H1 (cell line): ENCODE measurements around the gene MYO1D. TPM values are rescaled to one million over a fixed set of nuclear protein-coding genes. Genes with fewer than 3 reads are reported as not detected.

Experiments used
- CTCF ChIA-PET: fragments of 300-600 bp; sonication (Branson Sonifier 250); formaldehyde crosslinking; loops from one replicate; lab custom pipeline; 2021; ENCODE audit not compliant: partially characterized antibody; lab: Charles Lee
- POLR2A ChIA-PET: fragments of 300-600 bp; sonication (Branson Sonifier 250); formaldehyde crosslinking; loops from one replicate; lab custom pipeline; 2021; ENCODE audit warnings: inconsistent platforms; ENCODE audit not compliant: partially characterized antibody; lab: Charles Lee
- DNase-seq, 2 experiments: peaks; one replicate each; pipeline versions ENCODE4 v3.0.0 to v3.0.0-alpha.2; 2010 to 2022; ENCODE audit warnings: low spot score in 2 of 2, low read depth in 1 of 2, mixed read lengths in 1 of 2
- FAIRE-seq: peaks from 2 replicates; lab custom pipeline; 2011; peaks lifted over from hg19 to GRCh38; lab: Jason Lieb, UNC
- H2AFZ ChIP-seq: 2 replicates; pipeline ENCODE4 v1.8.1; 2012; ENCODE audit warnings: low read length, inconsistent platforms
- H2AK5ac ChIP-seq: 2 replicates; pipeline ENCODE4 v1.6.1; 2013; ENCODE audit warnings: low read depth, low read length
- H2BK120ac ChIP-seq: replicated peaks from 2 replicates; pipeline ENCODE3; 2013; ENCODE audit warnings: low read depth, low read length, inconsistent platforms
- H2BK12ac ChIP-seq: 2 replicates; pipeline ENCODE4 v1.6.1; 2013; ENCODE audit warnings: low read depth, low read length
- H2BK15ac ChIP-seq: 2 replicates; pipeline ENCODE4 v1.6.1; 2013; ENCODE audit warnings: low read length
- H2BK20ac ChIP-seq: 2 replicates; pipeline ENCODE4 v1.6.1; 2013; ENCODE audit warnings: low read length
- H2BK5ac ChIP-seq: 2 replicates; pipeline ENCODE4 v1.6.1; 2013; ENCODE audit warnings: low read depth, low read length
- H3K14ac ChIP-seq: 2 replicates; pipeline ENCODE4 v1.6.1; 2013; ENCODE audit warnings: inconsistent platforms; ENCODE audit not compliant: insufficient read length
- H3K18ac ChIP-seq: 2 replicates; pipeline ENCODE4 v1.6.1; 2013; ENCODE audit warnings: low read length; ENCODE audit errors: extremely low read depth
- H3K23ac ChIP-seq: 2 replicates; pipeline ENCODE4 v1.6.1; 2013; ENCODE audit warnings: inconsistent platforms; ENCODE audit not compliant: insufficient read length
- H3K23me2 ChIP-seq: 2 replicates; pipeline ENCODE4 v1.6.1; 2013; ENCODE audit warnings: low read depth, low read length
- H3K27ac ChIP-seq: 2 replicates; pipeline ENCODE4 v1.6.1; 2011; ENCODE audit warnings: low read depth, low read length, inconsistent platforms
- H3K27me3 ChIP-seq, 4 experiments: replicated peaks in 1 of 4; 1 replicate in 1 of 4; 2 replicates in 3 of 4; pipeline versions ENCODE4 v1.6.1 to v1.8.1; 2011 to 2013; ENCODE audit warnings: low read length in 3 of 4, mild to moderate bottlenecking in 3 of 4, inconsistent platforms in 2 of 4, mixed read lengths in 2 of 4, moderate library complexity in 1 of 4; ENCODE audit not compliant: control insufficient read depth in 3 of 4, insufficient read depth in 3 of 4; ENCODE audit errors: extremely low read depth in 1 of 4
- H3K36me3 ChIP-seq, 4 experiments: 2 replicates each; pipeline versions ENCODE4 v1.6.1 to v1.8.1; 2011 to 2013; ENCODE audit warnings: mild to moderate bottlenecking in 4 of 4, low read length in 3 of 4, moderate library complexity in 2 of 4, control low read depth in 1 of 4, inconsistent platforms in 1 of 4; ENCODE audit not compliant: insufficient read depth in 4 of 4, control insufficient read depth in 2 of 4
- H3K4ac ChIP-seq: replicated peaks from 2 replicates; pipeline ENCODE3; 2013; ENCODE audit warnings: low read length, low read depth, mixed read lengths, inconsistent platforms; ENCODE audit not compliant: insufficient read length
- H3K4me1 ChIP-seq, 4 experiments: replicated peaks in 1 of 4; 1 replicate in 1 of 4; 2 replicates in 3 of 4; pipeline versions ENCODE4 v1.6.1 to v1.8.1; 2011 to 2013; ENCODE audit warnings: low read length in 3 of 4, inconsistent platforms in 2 of 4, mixed read lengths in 1 of 4; ENCODE audit not compliant: insufficient read depth in 4 of 4, control insufficient read depth in 3 of 4
- H3K4me2 ChIP-seq, 2 experiments: 2 replicates each; pipeline versions ENCODE4 v1.6.1 to v1.8.1; 2011 to 2013; ENCODE audit warnings: low read depth in 2 of 2, low read length in 2 of 2, control low read depth in 1 of 2, inconsistent platforms in 1 of 2, mild to moderate bottlenecking in 1 of 2; ENCODE audit not compliant: insufficient read depth in 1 of 2
- H3K4me3 ChIP-seq, 4 experiments: fragments of 200-600, 300-600 bp in 1 of 4; sonication (generic), shearing (Covaris generic), sonication (Bioruptor Twin) in 1 of 4; 2 replicates each; pipeline versions ENCODE4 v1.5.1 to v1.8.1; 2011 to 2016; ENCODE audit warnings: low read length in 4 of 4, low read depth in 3 of 4, control low read depth in 2 of 4, inconsistent platforms in 2 of 4, mild to moderate bottlenecking in 2 of 4, mixed read lengths in 1 of 4, moderate library complexity in 1 of 4; ENCODE audit not compliant: insufficient read depth in 2 of 4; ENCODE audit errors: extremely low read depth in 1 of 4
- H3K56ac ChIP-seq: replicated peaks from 2 replicates; pipeline ENCODE3; 2013; ENCODE audit warnings: low read depth, mild to moderate bottlenecking, mixed read lengths, low read length, inconsistent platforms; ENCODE audit not compliant: insufficient read length
- H3K79me1 ChIP-seq: 2 replicates; pipeline ENCODE4 v1.6.1; 2013; ENCODE audit warnings: low read depth, low read length, control low read depth
- H3K79me2 ChIP-seq, 2 experiments: 2 replicates each; pipeline versions ENCODE4 v1.6.1 to v1.8.1; 2012 to 2013; ENCODE audit warnings: low read length in 2 of 2, mild to moderate bottlenecking in 2 of 2, inconsistent platforms in 1 of 2; ENCODE audit not compliant: insufficient read depth in 2 of 2, control insufficient read depth in 1 of 2
- H3K9ac ChIP-seq, 4 experiments: replicated peaks in 1 of 4; 1 replicate in 1 of 4; 2 replicates in 3 of 4; pipeline versions ENCODE4 v1.6.1 to v1.8.1; 2011 to 2013; ENCODE audit warnings: low read depth in 3 of 4, low read length in 3 of 4, control low read depth in 2 of 4, mild to moderate bottlenecking in 2 of 4, moderate library complexity in 2 of 4, inconsistent platforms in 1 of 4; ENCODE audit errors: extremely low read depth in 1 of 4
- H3K9me3 ChIP-seq, 2 experiments: 2 replicates each; pipeline versions ENCODE4 v1.6.1 to v1.8.1; 2012 to 2013; ENCODE audit warnings: mild to moderate bottlenecking in 2 of 2, moderate library complexity in 2 of 2, control low read depth in 1 of 2, inconsistent platforms in 1 of 2, low read depth in 1 of 2, low read length in 1 of 2, mixed read lengths in 1 of 2; ENCODE audit not compliant: insufficient read depth in 2 of 2
- H4K20me1 ChIP-seq, 2 experiments: replicated peaks in 1 of 2; 2 replicates each; pipeline versions ENCODE3 to v1.8.1; 2011 to 2013; ENCODE audit warnings: inconsistent platforms in 2 of 2, low read length in 2 of 2, mild to moderate bottlenecking in 1 of 2; ENCODE audit not compliant: insufficient read depth in 2 of 2, control insufficient read depth in 1 of 2
- H4K5ac ChIP-seq: 2 replicates; pipeline ENCODE4 v1.6.1; 2013; ENCODE audit warnings: low read length, low read depth, mixed read lengths, inconsistent platforms; ENCODE audit not compliant: insufficient read length
- H4K8ac ChIP-seq: 2 replicates; pipeline ENCODE4 v1.8.0; 2013; ENCODE audit warnings: mild to moderate bottlenecking, moderate library complexity, low read length, inconsistent platforms; ENCODE audit not compliant: insufficient read depth; ENCODE audit errors: extremely low read depth
- H4K91ac ChIP-seq: replicated peaks from 2 replicates; pipeline ENCODE3; 2013; ENCODE audit warnings: low read length, mixed read lengths, inconsistent platforms; ENCODE audit not compliant: insufficient read length
- CREB1 ChIP-seq: IDR thresholded peaks from 2 replicates; pipeline ENCODE4 v1.6.1; 2012; ENCODE audit warnings: inconsistent platforms
- CTCF ChIP-seq, 3 experiments: IDR thresholded peaks; 1 replicate in 2 of 3; 2 replicates in 1 of 3; pipeline versions ENCODE4 v1.5.1 to v1.6.1; 2011; ENCODE audit warnings: low read length in 3 of 3, mild to moderate bottlenecking in 3 of 3, inconsistent platforms in 2 of 3, low read depth in 1 of 3, moderate library complexity in 1 of 3; ENCODE audit not compliant: insufficient read depth in 1 of 3; ENCODE audit errors: control extremely low read depth in 1 of 3
- FOSL1 ChIP-seq: IDR thresholded peaks from 2 replicates; pipeline ENCODE4 v1.6.1; 2011; ENCODE audit warnings: mild to moderate bottlenecking, low read depth, low read length, moderate library complexity; ENCODE audit not compliant: insufficient read depth
- GABPA ChIP-seq: IDR thresholded peaks from 2 replicates; pipeline ENCODE4 v1.6.1; 2011; ENCODE audit warnings: mild to moderate bottlenecking, low read length, moderate library complexity, borderline replicate concordance; ENCODE audit not compliant: insufficient read depth
- KDM4A ChIP-seq: IDR thresholded peaks from one replicate; pipeline ENCODE4 v1.7.1; 2012; ENCODE audit warnings: low read depth, mild to moderate bottlenecking, moderate library complexity, low read length, inconsistent platforms; ENCODE audit not compliant: severe bottlenecking
- MAX ChIP-seq: IDR thresholded peaks from 2 replicates; pipeline ENCODE4 v1.6.1; 2012; ENCODE audit warnings: inconsistent platforms
- NANOG ChIP-seq: IDR thresholded peaks from 2 replicates; pipeline ENCODE4 v1.6.1; 2011; ENCODE audit warnings: low read length, low read depth, mild to moderate bottlenecking, inconsistent platforms; ENCODE audit not compliant: insufficient read depth, poor library complexity, severe bottlenecking
- SIN3A ChIP-seq, 2 experiments: IDR thresholded peaks in 1 of 2; conservative IDR thresholded peaks in 1 of 2; 2 replicates each; pipeline ENCODE4 v1.6.1; 2011 to 2012; ENCODE audit warnings: low read length in 2 of 2, improper control_type of control experiment in 1 of 2, low read depth in 1 of 2, mild to moderate bottlenecking in 1 of 2
- SIRT6 ChIP-seq: IDR thresholded peaks from one replicate; pipeline ENCODE4 v1.7.1; 2012; ENCODE audit warnings: low read length, inconsistent platforms
- TEAD4 ChIP-seq: IDR thresholded peaks from 2 replicates; pipeline ENCODE4 v1.6.1; 2012; ENCODE audit warnings: low read depth, low read length, inconsistent platforms, mixed read lengths
- YY1 ChIP-seq: IDR thresholded peaks from 2 replicates; pipeline ENCODE4 v1.6.1; 2011; ENCODE audit warnings: low read depth, mild to moderate bottlenecking, low read length
- ZNF274 ChIP-seq: IDR thresholded peaks from 2 replicates; pipeline ENCODE4 v1.7.0; 2012; ENCODE audit warnings: low read length, borderline replicate concordance; ENCODE audit errors: extremely low read depth
- WGBS, 2 experiments: shearing (Covaris generic) in 1 of 2; methylation state at CpG; one replicate each; pipeline versions ENCODE4 v1.1.6 to v1.1.7; 2013 to 2015; ENCODE audit warnings: low lambda C conversion rate in 2 of 2, mixed read lengths in 2 of 2, inconsistent platforms in 1 of 2, low coverage in 1 of 2, missing lambda C conversion rate in 1 of 2; ENCODE audit not compliant: insufficient replicate concordance in 2 of 2, insufficient coverage in 1 of 2, insufficient read length in 1 of 2; ENCODE audit errors: extremely low coverage in 1 of 2, missing lambda C conversion rate in 1 of 2; 5-methylcytosine and 5-hydroxymethylcytosine counted together
- polyA plus RNA-seq, 7 experiments: library from polyadenylated mRNA; depleted of rRNA in 3 of 7; stranded (reverse) in 5 of 7; unstranded in 2 of 7; fragments of >200 nt in 5 of 7; fragments of 200-250 nt in 2 of 7; gene quantifications; 1 replicate in 5 of 7; 2 replicates in 1 of 7; 4 replicates in 1 of 7; pipeline versions ENCODE4 v1.2.1 to v1.2.3, GENCODE V29; 2011 to 2013; ENCODE audit warnings: missing spikeins in 2 of 7, mixed read lengths in 2 of 7
- total RNA-seq: library from RNA; stranded (reverse); fragmentation: NEBNext Ultra II Directional; extraction: Animal tissue kit (Norgen Biotek cat#: 25700); gene quantifications from 2 replicates; pipeline ENCODE4 v1.2.1, GENCODE V29; 2021

Gene MYO1D
- total and polyA plus RNA-seq, 2 of the 8 experiments (the other 6 are each of a cell fraction or from before 2014, with no cell fraction given) = 6.5 to 25.4 TPM

GRCh38 chr17:32699247-32699646 is 177.7 kb downstream of the MYO1D start:
- no peaks in the 10 kb centered on the region for H3K79me2 ChIP-seq
- peaks cover 7 to 9% of the 10 kb centered on the region in 2 experiments; a peak in 3 of 4 replicates for H3K9me3 ChIP-seq
- WGBS, 2 experiments = 96% methylated on average over 2 of the region's 2 CpGs; no CpG with 5 or more reads in 1 of the 2 experiments
- POLR2A ChIA-PET = no interaction called here
- H3K79me1 ChIP-seq = no peaks in the 10 kb centered on the region
- no peak overlapping the region for H3K14ac ChIP-seq
- H3K18ac ChIP-seq = no peak overlapping the region
- no peak overlapping the region for H3K9ac ChIP-seq
- no peak overlapping the region for H3K4me3 ChIP-seq
- no peak overlapping the region for H2BK120ac ChIP-seq
- H3K56ac ChIP-seq = no peak overlapping the region
- FAIRE-seq (no peak), DNase-seq (no peak)
- H2BK5ac ChIP-seq = no peak overlapping the region
- peaks cover 0 to 4% (median 0%) of the 10 kb centered on the region in 4 experiments; a peak in 1 of 8 replicates for H3K36me3 ChIP-seq
- no peak overlapping the region for H4K91ac ChIP-seq
- no peak overlapping the region for H3K4ac ChIP-seq
- H4K5ac ChIP-seq = no peak overlapping the region
- no peak overlapping the region for H3K23ac ChIP-seq
- H3K27ac ChIP-seq = no peak overlapping the region
- H3K23me2 ChIP-seq = no peaks in the 10 kb centered on the region
- no peaks in the 10 kb centered on the region for H3K27me3 ChIP-seq
- no peak overlapping the region for H4K8ac ChIP-seq
- H3K4me1 ChIP-seq = no peaks in the 10 kb centered on the region
- peaks cover 0 to 2% of the 10 kb centered on the region in 2 experiments for H4K20me1 ChIP-seq
- H2BK20ac ChIP-seq = no peak overlapping the region
- no peak overlapping the region for H2AFZ ChIP-seq
- no peak overlapping the region for H2BK12ac ChIP-seq
- H2AK5ac ChIP-seq = no peak overlapping the region
- CTCF ChIA-PET = no interaction called here
- H3K4me2 ChIP-seq = no peak overlapping the region
- no peak overlapping the region for H2BK15ac ChIP-seq
- TF ChIP-seq GABPA (no peak), SIN3A (conservative IDR thresholded peaks at IDR 0.05 in 1 of 2, IDR thresholded peaks at IDR 0.05 in 1 of 2; ENCODE audit: low read depth in 1 of 2, low read length in 2 of 2) (no peak), SIRT6 (no peak), NANOG (no peak), CTCF (IDR thresholded peaks at IDR 0.05; ENCODE audit: control extremely low read depth in 1 of 3, insufficient read depth in 1 of 3, low read depth in 1 of 3, low read length in 3 of 3) (no peak), FOSL1 (no peak), MAX (no peak), YY1 (no peak), KDM4A (no peak), TEAD4 (no peak), ZNF274 (no peak), CREB1 (no peak)
